Middle frontal gyrus (tissue), 1 donor: ENCODE data around the gene TIAM2.

Experiments used
- DNase-seq: peaks from one replicate; pipeline ENCODE4 v3.0.0-alpha.2; 2015; ENCODE audit warnings: low spot score; ENCODE audit errors: extremely low spot score

The TIAM2 gene

GRCh38 chr6:155126727-155127439 lies 131.8 kb downstream of the TIAM2 start:
- DNase-seq: no peak

DNA sequence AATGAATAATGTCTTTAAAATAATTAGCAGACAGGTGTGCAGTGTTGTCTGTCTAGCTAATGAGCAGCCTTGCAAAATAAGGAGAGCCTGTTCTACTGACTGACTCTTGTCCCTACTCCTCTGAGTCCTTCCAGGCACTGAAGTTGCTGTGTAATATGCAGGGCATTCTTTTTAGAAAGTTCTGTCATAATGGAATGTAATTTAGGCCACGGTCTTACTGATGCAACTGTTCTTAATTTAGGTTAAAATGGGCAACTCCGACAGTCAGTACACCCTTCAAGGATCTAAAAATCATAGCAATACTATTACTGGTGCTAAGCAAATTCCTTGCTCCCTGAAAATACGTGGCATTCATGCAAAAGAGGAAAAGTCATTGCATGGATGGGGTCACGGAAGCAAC lies 133.9 kb downstream of the TIAM2 start:
- DNase-seq: no peak

DNA sequence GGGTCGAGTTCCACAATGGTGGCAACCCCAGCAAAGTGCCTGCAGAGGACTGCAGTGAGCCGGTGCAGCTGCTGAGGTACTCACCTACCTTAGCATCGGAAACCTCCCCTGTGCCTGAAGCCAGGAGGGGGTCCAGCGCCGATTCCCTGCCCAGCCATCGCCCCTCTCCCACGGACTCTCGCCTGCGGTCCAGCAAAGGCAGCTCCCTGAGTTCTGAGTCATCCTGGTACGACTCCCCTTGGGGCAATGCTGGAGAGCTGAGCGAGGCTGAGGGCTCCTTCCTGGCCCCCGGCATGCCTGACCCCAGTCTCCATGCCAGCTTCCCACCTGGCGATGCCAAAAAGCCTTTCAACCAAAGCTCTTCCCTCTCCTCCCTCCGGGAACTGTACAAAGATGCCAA lies 134.6 kb downstream of the TIAM2 start:
- no peak for DNase-seq

DNA sequence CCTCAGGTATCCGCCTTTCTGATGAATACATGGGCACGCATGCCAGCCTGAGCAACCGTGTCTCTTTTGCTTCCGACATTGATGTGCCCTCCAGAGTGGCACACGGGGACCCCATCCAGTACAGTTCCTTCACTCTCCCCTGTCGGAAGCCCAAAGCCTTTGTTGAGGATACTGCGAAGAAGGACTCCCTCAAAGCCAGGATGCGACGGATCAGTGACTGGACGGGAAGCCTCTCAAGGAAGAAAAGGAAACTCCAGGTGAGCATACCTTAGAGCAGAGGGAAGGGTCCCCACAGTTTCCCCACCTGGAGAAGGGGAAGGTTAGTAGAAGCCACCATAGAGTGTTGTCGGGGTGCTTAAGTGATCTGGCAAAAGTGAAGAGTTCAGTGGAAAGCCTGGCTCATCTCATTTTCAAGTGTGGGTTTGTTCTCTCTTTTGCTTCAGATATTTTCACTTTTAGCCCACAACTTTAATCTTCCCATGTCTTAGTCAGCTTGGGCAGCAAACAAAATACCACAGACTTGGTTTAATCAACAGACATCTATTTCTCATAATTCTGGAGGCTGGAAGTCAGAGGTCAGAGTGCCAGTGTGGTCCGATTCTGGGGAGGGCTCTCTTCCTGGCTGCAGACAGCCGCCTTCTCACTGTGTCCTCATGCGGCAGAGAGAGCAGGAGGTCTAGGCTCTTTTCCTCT lies 135.2 kb downstream of the TIAM2 start:
- no peak for DNase-seq

GRCh38 chr6:155132617-155133016 lies 137.5 kb downstream of the TIAM2 start:
- DNase-seq: no peak

DNA sequence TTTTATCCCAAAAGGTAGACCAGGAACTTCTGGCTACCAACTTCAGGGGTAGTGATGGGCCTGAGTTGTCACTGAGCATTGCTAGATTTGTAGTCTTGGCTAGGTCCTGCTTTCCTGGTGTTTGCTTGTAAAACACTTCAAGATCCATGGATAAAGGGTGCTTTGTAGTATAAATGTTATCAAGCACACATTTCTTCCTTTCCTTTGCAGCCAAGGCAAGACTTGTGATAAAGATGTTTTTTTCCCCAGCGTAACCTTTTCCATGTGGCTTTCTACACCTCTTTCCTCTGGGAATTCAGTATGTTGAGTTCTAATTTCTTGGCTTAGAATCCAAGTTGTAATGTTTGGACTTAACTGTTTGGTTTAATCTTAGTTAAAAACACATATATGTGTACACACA lies 145.9 kb downstream of the TIAM2 start:
- no peak for DNase-seq

- DNase-seq: no peak
Measured at GRCh38 chr6:155141512-155141911, 146.4 kb downstream of the TIAM2 start.

DNA sequence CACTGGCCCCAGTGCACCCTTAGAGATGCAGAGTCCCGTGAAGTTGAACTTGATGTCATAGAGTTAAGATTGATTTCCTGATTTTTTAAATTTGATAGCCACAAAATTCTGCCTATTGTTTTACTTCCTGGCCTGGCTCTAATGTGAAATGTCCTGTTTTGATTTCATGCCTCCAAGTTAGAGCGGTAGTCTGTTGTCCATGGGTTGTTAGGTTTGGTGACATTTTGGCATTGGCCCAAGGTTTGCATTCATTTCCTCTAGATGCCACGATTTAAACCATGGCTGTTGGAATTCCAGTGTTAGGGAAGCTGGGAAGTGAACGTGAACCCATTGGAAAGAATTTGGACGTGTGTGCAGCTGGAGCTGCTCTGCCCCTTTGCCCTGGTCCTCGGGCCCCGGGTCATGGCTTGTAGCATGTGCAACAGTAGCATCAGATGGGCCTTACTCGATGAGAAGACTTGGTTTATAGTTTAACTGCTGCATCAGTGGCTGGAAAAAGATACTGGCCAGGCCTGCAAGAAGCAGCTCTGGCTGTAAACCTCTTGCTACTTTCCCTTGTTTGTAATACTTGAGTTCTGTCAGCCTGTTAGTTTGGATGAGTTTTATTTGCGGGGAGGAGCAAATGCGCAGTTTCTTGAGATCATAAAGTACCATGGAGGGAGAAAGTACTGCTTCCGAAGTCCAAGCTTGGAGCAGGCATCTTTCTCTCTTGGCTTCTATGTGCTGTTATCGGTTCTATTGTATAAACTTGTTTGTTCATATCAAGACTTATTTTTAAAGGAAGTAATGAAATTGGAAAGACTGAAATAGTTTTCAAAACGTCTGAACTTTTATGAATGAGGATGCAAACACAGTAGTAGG lies 147.3 kb downstream of the TIAM2 start:
- DNase-seq: no peak

- no peak for DNase-seq
Measured at GRCh38 chr6:155143029-155143577, 148.0 kb downstream of the TIAM2 start.

GRCh38 chr6:155143578-155144106 lies 148.5 kb downstream of the TIAM2 start:
- DNase-seq: no peak

- DNase-seq: no peak
Measured at GRCh38 chr6:155146205-155146604, 151.1 kb downstream of the TIAM2 start.

- DNase-seq: peak; percentile 29
Measured at GRCh38 chr6:155147958-155148663, 153.0 kb downstream of the TIAM2 start.

- DNase-seq: no peak
Measured at GRCh38 chr6:155150967-155151671, 156.0 kb downstream of the TIAM2 start.

GRCh38 chr6:155152211-155153076 lies 157.3 kb downstream of the TIAM2 start:
- no peak for DNase-seq

DNA sequence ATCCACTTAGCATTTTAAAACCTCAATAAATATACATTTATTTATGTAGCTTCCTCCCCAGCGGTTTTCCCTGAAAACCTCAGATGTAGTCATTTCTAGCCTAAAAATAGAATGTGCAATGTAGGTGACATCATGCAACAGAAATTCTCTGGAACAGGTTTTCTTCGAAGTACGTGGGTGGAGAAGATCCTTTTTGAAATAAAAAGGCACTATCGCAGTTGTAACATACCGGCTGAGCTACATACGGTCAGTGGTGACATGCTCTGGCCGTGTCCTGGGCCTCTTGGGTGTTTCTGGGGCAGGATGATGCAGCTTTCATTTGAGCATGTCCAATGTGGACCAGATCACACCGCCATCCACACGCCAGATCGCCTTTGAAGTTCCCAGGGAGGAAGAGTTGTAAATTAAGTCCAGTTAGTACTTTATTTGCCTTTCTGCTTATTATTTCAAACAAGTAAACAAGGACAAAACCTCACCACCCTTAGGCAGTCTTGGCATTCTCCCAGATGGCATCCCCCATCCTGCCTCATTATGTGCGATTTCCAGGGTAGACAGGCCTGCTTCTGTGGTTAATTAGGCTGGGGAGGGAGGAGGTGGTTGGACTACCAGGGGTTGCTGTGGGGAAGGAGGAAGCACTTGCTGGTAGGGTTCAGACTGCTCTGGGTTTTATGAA lies 159.2 kb downstream of the TIAM2 start:
- peak; percentile 20 for DNase-seq

DNA sequence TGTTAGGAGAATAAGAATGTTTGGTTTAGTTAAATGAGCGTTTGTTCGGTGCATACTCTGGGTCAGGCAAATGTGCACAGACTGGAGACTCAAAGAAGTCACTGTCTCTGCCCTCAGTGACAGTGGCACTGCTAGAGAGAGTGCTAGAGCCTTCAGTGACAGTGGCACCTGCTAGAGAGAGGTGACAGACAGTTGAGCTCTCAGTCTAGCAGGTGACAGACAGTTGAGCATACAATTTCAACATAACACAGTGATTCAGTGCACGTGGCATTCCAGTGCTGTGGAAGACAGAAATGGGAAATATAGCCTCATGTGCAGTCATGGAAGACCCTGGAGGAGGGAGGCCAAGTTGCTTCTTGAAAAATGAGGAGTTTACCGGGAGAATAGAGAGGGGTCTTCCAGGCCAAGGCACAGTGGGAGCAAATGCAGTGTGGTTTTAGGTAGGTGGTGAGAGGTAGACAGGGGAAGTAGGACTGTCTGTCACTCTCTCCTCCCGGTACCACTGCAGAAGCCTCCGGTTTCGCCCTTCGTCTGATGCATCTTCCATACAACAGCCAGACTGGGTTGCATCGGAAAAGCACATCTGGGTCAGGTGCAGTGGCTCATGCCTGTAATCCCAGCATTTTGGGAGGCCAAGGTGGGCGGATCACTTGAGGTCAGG lies 160.8 kb downstream of the TIAM2 start:
- no peak for DNase-seq

DNA sequence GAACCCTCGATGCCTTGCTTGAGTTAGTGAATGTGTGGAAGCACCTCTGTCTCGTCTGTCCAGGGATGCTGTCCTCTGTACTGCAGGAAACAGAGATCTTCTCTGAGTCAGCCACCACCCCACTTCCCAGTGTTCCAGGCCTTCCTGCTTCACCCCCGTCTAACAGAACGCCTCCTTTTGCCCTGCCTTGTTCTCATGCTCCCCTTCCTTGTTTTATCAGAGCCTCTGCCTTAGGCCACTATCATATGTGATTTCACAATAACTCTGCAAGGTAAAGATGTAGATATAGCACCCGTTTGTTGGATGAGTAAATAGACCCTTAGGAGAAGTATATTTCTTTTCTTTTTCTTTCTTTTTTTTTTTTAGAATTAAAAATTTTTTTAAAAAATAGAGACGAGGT lies 162.0 kb downstream of the TIAM2 start:
- DNase-seq: no peak
